K562 (cell line): ENCODE data around the gene ACP5. TPM values are rescaled to one million over a fixed set of nuclear protein-coding genes. Genes with fewer than 3 reads are reported as not detected.

Experiments used
- CHCHD3 ChIP-seq: fragments of 250-450 bp; sonication (Bioruptor Pico); IDR thresholded peaks from 2 replicates; pipeline ENCODE4 v2.1.2; 2022; ENCODE audit warnings: mild to moderate bottlenecking
- FOXJ3 ChIP-seq: sonication (generic); formaldehyde crosslinking; IDR thresholded peaks from 2 replicates; pipeline ENCODE4 v1.4.0; 2020; ENCODE audit warnings: mild to moderate bottlenecking, missing genetic modification reagents
- FOXM1 ChIP-seq, 2 experiments: fragments of 450-650 bp in 1 of 2; sonication (generic) in 1 of 2; formaldehyde crosslinking in 1 of 2; IDR thresholded peaks; 2 replicates each; pipeline versions ENCODE4 v1.6.1 to v1.9.0; 2017 to 2022; ENCODE audit warnings: low read depth in 2 of 2, mild to moderate bottlenecking in 2 of 2, missing genetic modification reagents in 1 of 2, moderate library complexity in 1 of 2
- MTA2 ChIP-seq: fragments of 450-650 bp; IDR thresholded peaks from 2 replicates; pipeline ENCODE4 v1.6.1; 2016; ENCODE audit warnings: low read depth
- POLR2A ChIP-seq: fragments of 450-650 bp; conservative IDR thresholded peaks from 2 replicates; pipeline ENCODE4 v1.6.1; 2016
- RNF2 ChIP-seq: sonication (generic); IDR thresholded peaks from 2 replicates; pipeline ENCODE4 v1.6.1; 2016
- SETDB1 ChIP-seq: IDR thresholded peaks from one replicate; pipeline ENCODE4 v1.6.1; 2012; ENCODE audit warnings: low read length, control low read depth, inconsistent platforms
- SP1 ChIP-seq: sonication (generic); formaldehyde crosslinking; IDR thresholded peaks from 2 replicates; pipeline ENCODE4 v1.8.1; 2022; ENCODE audit warnings: mild to moderate bottlenecking, missing genetic modification reagents
- TGIF2 ChIP-seq: sonication (generic); formaldehyde crosslinking; IDR thresholded peaks from 2 replicates; pipeline ENCODE4 v1.8.1; 2022; ENCODE audit warnings: mild to moderate bottlenecking, missing genetic modification reagents, moderate library complexity
- ZNF134 ChIP-seq: fragments of 250-450 bp; sonication (Bioruptor Pico); conservative IDR thresholded peaks from 2 replicates; pipeline ENCODE4 v1.4.0; 2020
- ZNF239 ChIP-seq: fragments of 250-450 bp; sonication (Bioruptor Pico); IDR thresholded peaks from 2 replicates; pipeline ENCODE4 v1.4.0; 2020; ENCODE audit warnings: mild to moderate bottlenecking
- ZNF408 ChIP-seq: fragments of 250-450 bp; sonication (Bioruptor Pico); IDR thresholded peaks from 2 replicates; pipeline ENCODE4 v1.4.0; 2020; ENCODE audit warnings: low read depth, mild to moderate bottlenecking, moderate library complexity
- polyA plus RNA-seq, 8 experiments: library from polyadenylated mRNA; depleted of rRNA in 4 of 8; stranded (reverse) in 5 of 8; unstranded in 3 of 8; fragments of >200 nt; fragmentation: Nextera tagmentation in 2 of 8; fragmentation: Illumina TruSeq in 1 of 8; extraction: Ambion mirVana in 2 of 8; extraction: Trizol in 1 of 8; gene quantifications; 2 replicates each; pipeline versions ENCODE4 v1.2.1 to v1.2.3, GENCODE V29; 2011 to 2014; ENCODE audit warnings: inconsistent platforms in 1 of 8, missing spikeins in 1 of 8
- total RNA-seq, 7 experiments: library from RNA; depleted of rRNA in 6 of 7; stranded (reverse); fragments of >200 nt in 6 of 7; fragmentation: Illumina TruSeq in 2 of 7; extraction: Trizol in 2 of 7; gene quantifications; 2 replicates each; pipeline versions ENCODE4 v1.2.1 to v1.2.3, GENCODE V29; 2011 to 2021; ENCODE audit warnings: low replicate concordance in 1 of 7
- TF ChIP-seq, protein P1 (sequence below): sonication (generic); formaldehyde crosslinking; IDR thresholded peaks from 2 replicates; pipeline ENCODE4 v1.8.0; 2022; ENCODE audit warnings: mild to moderate bottlenecking, missing genetic modification reagents
- TF ChIP-seq, protein P2 (sequence below): fragments of 200-600 bp; sonication (generic); IDR thresholded peaks from one replicate; pipeline ENCODE4 v1.6.1; 2012; ENCODE audit warnings: mild to moderate bottlenecking, low read depth, low read length, inconsistent platforms
- TF ChIP-seq, protein P3 (sequence below): fragments of 200-800 bp; sonication (Bioruptor generic); IDR thresholded peaks from 2 replicates; pipeline ENCODE4 v1.6.1; 2017; ENCODE audit warnings: missing genetic modification characterization, missing compliant biosample characterization
- TF ChIP-seq, protein P4 (sequence below): fragments of 250-450 bp; sonication (Bioruptor Pico); IDR thresholded peaks from 2 replicates; pipeline ENCODE4 v1.8.0; 2021; ENCODE audit warnings: moderate library complexity, mild to moderate bottlenecking, inconsistent platforms

The ACP5 gene
- total and polyA plus RNA-seq, 9 of the 15 experiments (the other 6 are each of a cell fraction or from before 2014, with no cell fraction given) = 0.06 to 1.1 (median 0.31) TPM; not detected in 1

DNA sequence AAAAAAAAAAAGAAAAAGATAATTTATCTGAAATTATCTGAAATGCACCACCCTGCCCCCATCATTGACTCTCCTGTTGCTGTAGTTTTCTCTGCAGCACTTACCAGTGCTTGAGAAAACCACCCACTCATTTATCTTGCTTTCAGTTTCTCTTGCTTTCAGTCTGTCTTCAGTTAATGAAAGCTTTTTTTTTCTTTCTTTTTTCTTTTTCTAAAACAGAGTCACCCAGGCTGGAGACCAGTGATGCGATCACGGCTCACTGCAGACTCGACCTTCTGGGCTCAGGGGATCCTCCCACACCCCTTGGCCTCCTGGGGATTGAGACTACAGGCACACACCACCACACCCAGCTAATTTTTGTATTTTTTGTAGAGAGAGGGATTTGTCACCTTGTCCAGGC, 4.3 kb upstream of the ACP5 start (continued):
- TF ChIP-seq, protein P1, sequence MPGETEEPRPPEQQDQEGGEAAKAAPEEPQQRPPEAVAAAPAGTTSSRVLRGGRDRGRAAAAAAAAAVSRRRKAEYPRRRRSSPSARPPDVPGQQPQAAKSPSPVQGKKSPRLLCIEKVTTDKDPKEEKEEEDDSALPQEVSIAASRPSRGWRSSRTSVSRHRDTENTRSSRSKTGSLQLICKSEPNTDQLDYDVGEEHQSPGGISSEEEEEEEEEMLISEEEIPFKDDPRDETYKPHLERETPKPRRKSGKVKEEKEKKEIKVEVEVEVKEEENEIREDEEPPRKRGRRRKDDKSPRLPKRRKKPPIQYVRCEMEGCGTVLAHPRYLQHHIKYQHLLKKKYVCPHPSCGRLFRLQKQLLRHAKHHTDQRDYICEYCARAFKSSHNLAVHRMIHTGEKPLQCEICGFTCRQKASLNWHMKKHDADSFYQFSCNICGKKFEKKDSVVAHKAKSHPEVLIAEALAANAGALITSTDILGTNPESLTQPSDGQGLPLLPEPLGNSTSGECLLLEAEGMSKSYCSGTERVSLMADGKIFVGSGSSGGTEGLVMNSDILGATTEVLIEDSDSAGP (CRISPR knock-in tag) = no peak
- no peak for TF ChIP-seq SETDB1
- TF ChIP-seq, protein P2, sequence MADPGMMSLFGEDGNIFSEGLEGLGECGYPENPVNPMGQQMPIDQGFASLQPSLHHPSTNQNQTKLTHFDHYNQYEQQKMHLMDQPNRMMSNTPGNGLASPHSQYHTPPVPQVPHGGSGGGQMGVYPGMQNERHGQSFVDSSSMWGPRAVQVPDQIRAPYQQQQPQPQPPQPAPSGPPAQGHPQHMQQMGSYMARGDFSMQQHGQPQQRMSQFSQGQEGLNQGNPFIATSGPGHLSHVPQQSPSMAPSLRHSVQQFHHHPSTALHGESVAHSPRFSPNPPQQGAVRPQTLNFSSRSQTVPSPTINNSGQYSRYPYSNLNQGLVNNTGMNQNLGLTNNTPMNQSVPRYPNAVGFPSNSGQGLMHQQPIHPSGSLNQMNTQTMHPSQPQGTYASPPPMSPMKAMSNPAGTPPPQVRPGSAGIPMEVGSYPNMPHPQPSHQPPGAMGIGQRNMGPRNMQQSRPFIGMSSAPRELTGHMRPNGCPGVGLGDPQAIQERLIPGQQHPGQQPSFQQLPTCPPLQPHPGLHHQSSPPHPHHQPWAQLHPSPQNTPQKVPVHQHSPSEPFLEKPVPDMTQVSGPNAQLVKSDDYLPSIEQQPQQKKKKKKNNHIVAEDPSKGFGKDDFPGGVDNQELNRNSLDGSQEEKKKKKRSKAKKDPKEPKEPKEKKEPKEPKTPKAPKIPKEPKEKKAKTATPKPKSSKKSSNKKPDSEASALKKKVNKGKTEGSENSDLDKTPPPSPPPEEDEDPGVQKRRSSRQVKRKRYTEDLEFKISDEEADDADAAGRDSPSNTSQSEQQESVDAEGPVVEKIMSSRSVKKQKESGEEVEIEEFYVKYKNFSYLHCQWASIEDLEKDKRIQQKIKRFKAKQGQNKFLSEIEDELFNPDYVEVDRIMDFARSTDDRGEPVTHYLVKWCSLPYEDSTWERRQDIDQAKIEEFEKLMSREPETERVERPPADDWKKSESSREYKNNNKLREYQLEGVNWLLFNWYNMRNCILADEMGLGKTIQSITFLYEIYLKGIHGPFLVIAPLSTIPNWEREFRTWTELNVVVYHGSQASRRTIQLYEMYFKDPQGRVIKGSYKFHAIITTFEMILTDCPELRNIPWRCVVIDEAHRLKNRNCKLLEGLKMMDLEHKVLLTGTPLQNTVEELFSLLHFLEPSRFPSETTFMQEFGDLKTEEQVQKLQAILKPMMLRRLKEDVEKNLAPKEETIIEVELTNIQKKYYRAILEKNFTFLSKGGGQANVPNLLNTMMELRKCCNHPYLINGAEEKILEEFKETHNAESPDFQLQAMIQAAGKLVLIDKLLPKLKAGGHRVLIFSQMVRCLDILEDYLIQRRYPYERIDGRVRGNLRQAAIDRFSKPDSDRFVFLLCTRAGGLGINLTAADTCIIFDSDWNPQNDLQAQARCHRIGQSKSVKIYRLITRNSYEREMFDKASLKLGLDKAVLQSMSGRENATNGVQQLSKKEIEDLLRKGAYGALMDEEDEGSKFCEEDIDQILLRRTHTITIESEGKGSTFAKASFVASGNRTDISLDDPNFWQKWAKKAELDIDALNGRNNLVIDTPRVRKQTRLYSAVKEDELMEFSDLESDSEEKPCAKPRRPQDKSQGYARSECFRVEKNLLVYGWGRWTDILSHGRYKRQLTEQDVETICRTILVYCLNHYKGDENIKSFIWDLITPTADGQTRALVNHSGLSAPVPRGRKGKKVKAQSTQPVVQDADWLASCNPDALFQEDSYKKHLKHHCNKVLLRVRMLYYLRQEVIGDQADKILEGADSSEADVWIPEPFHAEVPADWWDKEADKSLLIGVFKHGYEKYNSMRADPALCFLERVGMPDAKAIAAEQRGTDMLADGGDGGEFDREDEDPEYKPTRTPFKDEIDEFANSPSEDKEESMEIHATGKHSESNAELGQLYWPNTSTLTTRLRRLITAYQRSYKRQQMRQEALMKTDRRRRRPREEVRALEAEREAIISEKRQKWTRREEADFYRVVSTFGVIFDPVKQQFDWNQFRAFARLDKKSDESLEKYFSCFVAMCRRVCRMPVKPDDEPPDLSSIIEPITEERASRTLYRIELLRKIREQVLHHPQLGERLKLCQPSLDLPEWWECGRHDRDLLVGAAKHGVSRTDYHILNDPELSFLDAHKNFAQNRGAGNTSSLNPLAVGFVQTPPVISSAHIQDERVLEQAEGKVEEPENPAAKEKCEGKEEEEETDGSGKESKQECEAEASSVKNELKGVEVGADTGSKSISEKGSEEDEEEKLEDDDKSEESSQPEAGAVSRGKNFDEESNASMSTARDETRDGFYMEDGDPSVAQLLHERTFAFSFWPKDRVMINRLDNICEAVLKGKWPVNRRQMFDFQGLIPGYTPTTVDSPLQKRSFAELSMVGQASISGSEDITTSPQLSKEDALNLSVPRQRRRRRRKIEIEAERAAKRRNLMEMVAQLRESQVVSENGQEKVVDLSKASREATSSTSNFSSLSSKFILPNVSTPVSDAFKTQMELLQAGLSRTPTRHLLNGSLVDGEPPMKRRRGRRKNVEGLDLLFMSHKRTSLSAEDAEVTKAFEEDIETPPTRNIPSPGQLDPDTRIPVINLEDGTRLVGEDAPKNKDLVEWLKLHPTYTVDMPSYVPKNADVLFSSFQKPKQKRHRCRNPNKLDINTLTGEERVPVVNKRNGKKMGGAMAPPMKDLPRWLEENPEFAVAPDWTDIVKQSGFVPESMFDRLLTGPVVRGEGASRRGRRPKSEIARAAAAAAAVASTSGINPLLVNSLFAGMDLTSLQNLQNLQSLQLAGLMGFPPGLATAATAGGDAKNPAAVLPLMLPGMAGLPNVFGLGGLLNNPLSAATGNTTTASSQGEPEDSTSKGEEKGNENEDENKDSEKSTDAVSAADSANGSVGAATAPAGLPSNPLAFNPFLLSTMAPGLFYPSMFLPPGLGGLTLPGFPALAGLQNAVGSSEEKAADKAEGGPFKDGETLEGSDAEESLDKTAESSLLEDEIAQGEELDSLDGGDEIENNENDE = no peak
- TF ChIP-seq SP1 = no peak
- TF ChIP-seq, protein P3, sequence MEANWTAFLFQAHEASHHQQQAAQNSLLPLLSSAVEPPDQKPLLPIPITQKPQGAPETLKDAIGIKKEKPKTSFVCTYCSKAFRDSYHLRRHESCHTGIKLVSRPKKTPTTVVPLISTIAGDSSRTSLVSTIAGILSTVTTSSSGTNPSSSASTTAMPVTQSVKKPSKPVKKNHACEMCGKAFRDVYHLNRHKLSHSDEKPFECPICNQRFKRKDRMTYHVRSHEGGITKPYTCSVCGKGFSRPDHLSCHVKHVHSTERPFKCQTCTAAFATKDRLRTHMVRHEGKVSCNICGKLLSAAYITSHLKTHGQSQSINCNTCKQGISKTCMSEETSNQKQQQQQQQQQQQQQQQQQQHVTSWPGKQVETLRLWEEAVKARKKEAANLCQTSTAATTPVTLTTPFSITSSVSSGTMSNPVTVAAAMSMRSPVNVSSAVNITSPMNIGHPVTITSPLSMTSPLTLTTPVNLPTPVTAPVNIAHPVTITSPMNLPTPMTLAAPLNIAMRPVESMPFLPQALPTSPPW (CRISPR knock-in tag) = 0 out of 2 replicates have a peak, but pooled peaks have one; percentile 11
- no peak for TF ChIP-seq TGIF2 (CRISPR knock-in tag)
- TF ChIP-seq POLR2A = no peak
- TF ChIP-seq FOXJ3 (CRISPR knock-in tag) = no peak
- TF ChIP-seq FOXM1 (IDR thresholded peaks at IDR 0.05; ENCODE audit: low read depth) = no peak
- no peak for TF ChIP-seq FOXM1 (CRISPR knock-in tag; IDR thresholded peaks at IDR 0.05; ENCODE audit: low read depth)
- no peak for TF ChIP-seq CHCHD3 (CRISPR knock-in tag)
- no peak for TF ChIP-seq RNF2
- TF ChIP-seq MTA2 = 0 out of 2 replicates have a peak, but pooled peaks have one; percentile 15
- no peak for TF ChIP-seq ZNF408 (CRISPR knock-in tag)
- TF ChIP-seq ZNF239 (CRISPR knock-in tag) = peak; percentile 39; the same call in 1 of the 2 replicates
- TF ChIP-seq, protein P4, sequence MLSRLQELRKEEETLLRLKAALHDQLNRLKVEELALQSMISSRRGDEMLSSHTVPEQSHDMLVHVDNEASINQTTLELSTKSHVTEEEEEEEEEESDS (CRISPR knock-in tag) = no peak
- no peak for TF ChIP-seq ZNF134 (CRISPR knock-in tag)
